Right lobe of liver (tissue), 6 donors: ENCODE data around the gene SIGLEC5. TPM values are rescaled to one million over a fixed set of nuclear protein-coding genes. Genes with fewer than 3 reads are reported as not detected.

Source experiments
- ATAC-seq, 4 donors: fragments of 200-7000 bp; cut with Tn5 transposase; one replicate each; pipeline ENCODE4 v1.9.1; 2020; ENCODE audit warnings: mild to moderate bottlenecking in 4 of 4, moderate library complexity in 4 of 4
- DNase-seq, 3 donors: peaks; one replicate each; pipeline ENCODE4 v3.0.0-alpha.2; 2020
- H3K27ac ChIP-seq, 3 donors: fragments of 200-600 bp; one replicate each; pipeline ENCODE4 v1.8.0; 2022
- H3K27me3 ChIP-seq, 2 donors: fragments of 200-600 bp; one replicate each; pipeline ENCODE4 v1.8.0; 2022
- H3K36me3 ChIP-seq, 4 donors: fragments of 200-600 bp; sonication (generic) in 1 of 4; one replicate each; pipeline versions ENCODE4 v1.5.1 to v1.8.0; 2017 to 2022; ENCODE audit warnings: control low read depth in 1 of 4
- H3K4me1 ChIP-seq, 4 donors: fragments of 200-600 bp; sonication (generic) in 1 of 4; one replicate each; pipeline versions ENCODE4 v1.5.1 to v1.8.0; 2017 to 2022; ENCODE audit warnings: control low read depth in 1 of 4
- H3K4me3 ChIP-seq, 3 donors: fragments of 200-600 bp; one replicate each; pipeline ENCODE4 v1.8.0; 2022
- H3K9me3 ChIP-seq, 4 donors: fragments of 200-600 bp; sonication (generic) in 1 of 4; one replicate each; pipeline versions ENCODE4 v1.5.1 to v1.8.0; 2017 to 2022; ENCODE audit warnings: control low read depth in 1 of 4
- POLR2A ChIP-seq: fragments of 450-650 bp; IDR thresholded peaks from one replicate; pipeline ENCODE4 v1.6.1; 2017; ENCODE audit warnings: antibody characterized with exemption, mild to moderate bottlenecking
- WGBS: methylation state at CpG from one replicate; pipeline ENCODE4 v1.1.6; 2018; ENCODE audit warnings: low coverage, low lambda C conversion rate; ENCODE audit not compliant: insufficient coverage; ENCODE audit errors: missing lambda C conversion rate; 5-methylcytosine and 5-hydroxymethylcytosine counted together
- intact Hi-C, 2 donors: fragments of 100-400 bp; cut with DNase I; formaldehyde crosslinking; loops; one replicate each; pipeline versions ENCODE4 v1.11.2 to v1.14.1; 2022
- total RNA-seq, 6 experiments: library from RNA; depleted of rRNA in 2 of 6; stranded (reverse); fragments of >200 nt in 2 of 6; fragmentation: NEBNext Ultra II Directional in 3 of 6; extraction: Animal tissue kit (Norgen Biotek cat#: 25700) in 3 of 6; gene quantifications; one replicate each; pipeline versions ENCODE4 v1.1.0 to v1.2.4, GENCODE V29; 2016 to 2023
- TF ChIP-seq, protein P1 (sequence below), 4 donors: fragments of 200-600 bp in 3 of 4; fragments of 450-650 bp in 1 of 4; IDR thresholded peaks; one replicate each; pipeline versions ENCODE4 v1.5.1 to v1.8.0; 2016 to 2022; ENCODE audit warnings: antibody characterized with exemption in 4 of 4, mild to moderate bottlenecking in 2 of 4
- donor health status: DM: no; HTN: yes; CAD: no.
- donor health status: DM: no; HTN: no; CAD: no.
- donor health status: DM: no; HTN: no; CAD: no.
- donor health status: DM: no; HTN: yes; CAD: no.
- donor health status: DM: no; HTN: yes; CAD: no.

The SIGLEC5 gene
- total RNA-seq, 6 experiments from 2014 or later = 0.89 to 1.1 (median 0.92) TPM; not detected in 3

DNA sequence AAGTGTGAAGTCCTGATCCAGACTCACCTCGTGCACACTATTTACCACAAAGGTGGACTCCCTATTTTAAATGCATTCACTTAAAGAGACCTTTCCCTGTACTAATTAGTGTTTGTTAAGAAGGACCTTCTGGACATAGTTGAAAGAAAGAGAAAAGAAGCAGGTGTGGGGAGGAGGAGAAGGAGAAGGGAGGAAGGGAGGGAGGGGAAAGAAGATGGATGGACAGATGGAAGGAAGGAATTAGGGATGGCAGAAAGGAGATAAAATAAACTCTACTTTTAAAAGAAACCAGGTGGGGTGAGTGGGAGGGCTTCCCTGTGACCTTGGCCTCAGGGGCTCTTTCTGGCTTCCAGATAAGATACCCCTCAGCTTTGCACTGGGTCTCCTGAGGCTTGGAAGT, 37.7 kb downstream of the SIGLEC5 start:
- 86% methylated on average over 1 of the region's 1 CpG for WGBS
- intact Hi-C loops = loop anchor here (5.0 to 10.0 kb wide), 2 partner anchors 478 to 485 kb away; partner anchors contain the start of gene CTU1 (in 1 of the 2)

DNA sequence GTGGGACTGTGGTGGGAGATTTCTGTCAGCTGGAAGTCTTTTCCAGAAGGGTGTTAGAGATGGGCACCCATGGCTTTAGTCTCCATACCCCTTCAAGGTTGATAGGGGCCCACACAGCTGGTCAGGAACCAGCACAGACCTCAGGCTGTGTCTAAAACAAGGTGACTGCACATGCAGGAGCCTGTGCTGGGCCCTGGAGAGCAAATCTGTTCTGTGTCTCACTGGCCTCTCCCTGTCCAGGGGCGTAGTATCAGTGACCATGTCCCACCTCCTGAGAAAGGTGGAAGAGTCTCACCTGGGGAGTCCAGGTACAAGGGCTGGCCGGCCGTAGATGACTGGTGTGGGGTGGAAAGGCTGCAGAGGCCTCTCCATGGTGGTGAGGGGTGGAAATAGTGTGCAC, 39.8 kb downstream of the SIGLEC5 start:
- Histone ChIP-seq H3K4me1 (peaks cover 0 to 12% (median 3%) of the 10 kb centered on the region in 4 donors), H3K27me3 (no peaks in the 10 kb centered on the region), H3K36me3 (peaks cover 0 to 16% (median 0%) of the 10 kb centered on the region in 4 donors), H3K9me3 (peaks cover 0 to 15% (median 9%) of the 10 kb centered on the region in 4 donors), H3K27ac (no peak overlapping the region), H3K4me3 (no peak overlapping the region)
- TF ChIP-seq, protein P1, sequence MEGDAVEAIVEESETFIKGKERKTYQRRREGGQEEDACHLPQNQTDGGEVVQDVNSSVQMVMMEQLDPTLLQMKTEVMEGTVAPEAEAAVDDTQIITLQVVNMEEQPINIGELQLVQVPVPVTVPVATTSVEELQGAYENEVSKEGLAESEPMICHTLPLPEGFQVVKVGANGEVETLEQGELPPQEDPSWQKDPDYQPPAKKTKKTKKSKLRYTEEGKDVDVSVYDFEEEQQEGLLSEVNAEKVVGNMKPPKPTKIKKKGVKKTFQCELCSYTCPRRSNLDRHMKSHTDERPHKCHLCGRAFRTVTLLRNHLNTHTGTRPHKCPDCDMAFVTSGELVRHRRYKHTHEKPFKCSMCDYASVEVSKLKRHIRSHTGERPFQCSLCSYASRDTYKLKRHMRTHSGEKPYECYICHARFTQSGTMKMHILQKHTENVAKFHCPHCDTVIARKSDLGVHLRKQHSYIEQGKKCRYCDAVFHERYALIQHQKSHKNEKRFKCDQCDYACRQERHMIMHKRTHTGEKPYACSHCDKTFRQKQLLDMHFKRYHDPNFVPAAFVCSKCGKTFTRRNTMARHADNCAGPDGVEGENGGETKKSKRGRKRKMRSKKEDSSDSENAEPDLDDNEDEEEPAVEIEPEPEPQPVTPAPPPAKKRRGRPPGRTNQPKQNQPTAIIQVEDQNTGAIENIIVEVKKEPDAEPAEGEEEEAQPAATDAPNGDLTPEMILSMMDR (IDR thresholded peaks at IDR 0.05) = no peak
- no peak for TF ChIP-seq POLR2A
- ATAC-seq (no peak), DNase-seq (no peak)
- intact Hi-C loops = loop anchor here (5.0 to 10.0 kb wide), 2 partner anchors 476 to 483 kb away; partner anchors contain the start of gene CTU1 (in 1 of the 2)
- WGBS = 100% methylated on average over 2 of the region's 3 CpGs

More for the DNA sequence above, 37.7 kb downstream of the SIGLEC5 start:
- Histone ChIP-seq H3K27me3 (no peaks in the 10 kb centered on the region), H3K27ac (no peak overlapping the region), H3K4me3 (no peak overlapping the region), H3K9me3 (peaks cover 0 to 8% (median 2%) of the 10 kb centered on the region in 4 donors), H3K36me3 (no peaks in the 10 kb centered on the region), H3K4me1 (peaks cover 0 to 12% (median 3%) of the 10 kb centered on the region in 4 donors)
- TF ChIP-seq, protein P1 (IDR thresholded peaks at IDR 0.05) = no peak
- no peak for TF ChIP-seq POLR2A
- no peak for DNase-seq
- no peak for ATAC-seq

- ATAC-seq (no peak), DNase-seq (no peak)
- peaks cover 0 to 15% (median 9%) of the 10 kb centered on the region in 4 donors for H3K9me3 ChIP-seq
- H3K4me1 ChIP-seq = peaks cover 0 to 6% (median 3%) of the 10 kb centered on the region in 4 donors
- TF ChIP-seq, protein P1 (IDR thresholded peaks at IDR 0.05) = no peak
- no peak for TF ChIP-seq POLR2A
- intact Hi-C loops = no loop called here
- H3K4me3 ChIP-seq = no peak overlapping the region
- WGBS = 75% methylated on average over 2 of the region's 2 CpGs
- no peaks in the 10 kb centered on the region for H3K27me3 ChIP-seq
- no peak overlapping the region for H3K27ac ChIP-seq
- peaks cover 0 to 20% (median 0%) of the 10 kb centered on the region in 4 donors for H3K36me3 ChIP-seq
Observed at GRCh38 chr19:51589511-51589910, 40.7 kb downstream of the SIGLEC5 start.

GRCh38 chr19:51587264-51588191, 42.7 kb downstream of the SIGLEC5 start:
- TF ChIP-seq, protein P1 (IDR thresholded peaks at IDR 0.05) = no peak
- no peak for TF ChIP-seq POLR2A
- no peaks in the 10 kb centered on the region for H3K4me1 ChIP-seq
- H3K9me3 ChIP-seq = peaks cover 0 to 15% (median 9%) of the 10 kb centered on the region in 4 donors
- H3K4me3 ChIP-seq = no peak overlapping the region
- H3K36me3 ChIP-seq = peaks cover 0 to 25% (median 6%) of the 10 kb centered on the region in 4 donors
- WGBS = 98% methylated on average over 7 of the region's 9 CpGs
- H3K27me3 ChIP-seq = no peaks in the 10 kb centered on the region
- no peak for ATAC-seq
- no peak for DNase-seq
- intact Hi-C loops = no loop called here
- no peak overlapping the region for H3K27ac ChIP-seq
